Ishikawa (cell line): Measurements from ENCODE around the gene INTS14.

ENCODE experiments used
- CEBPB ChIP-seq: IDR thresholded peaks from 2 replicates; pipeline ENCODE4 v1.6.1; 2012
- CREB1 ChIP-seq: IDR thresholded peaks from 2 replicates; pipeline ENCODE4 v1.6.1; 2012; ENCODE audit warnings: low read depth
- EGR1 ChIP-seq: IDR thresholded peaks from 2 replicates; pipeline ENCODE4 v1.6.1; 2012
- EP300 ChIP-seq: IDR thresholded peaks from 2 replicates; pipeline ENCODE4 v1.6.1; 2012; ENCODE audit warnings: borderline replicate concordance
- FOXM1 ChIP-seq: IDR thresholded peaks from 2 replicates; pipeline ENCODE4 v1.6.1; 2012; ENCODE audit warnings: low read depth, borderline replicate concordance
- NFIC ChIP-seq: IDR thresholded peaks from 2 replicates; pipeline ENCODE4 v1.6.1; 2012
- RAD21 ChIP-seq: IDR thresholded peaks from 2 replicates; pipeline ENCODE4 v1.6.1; 2012; ENCODE audit warnings: low read depth
- TAF1 ChIP-seq: IDR thresholded peaks from 2 replicates; pipeline ENCODE4 v1.6.1; 2012; ENCODE audit warnings: low read depth, mild to moderate bottlenecking
- ZBTB7A ChIP-seq: IDR thresholded peaks from 2 replicates; pipeline ENCODE4 v1.6.1; 2012; ENCODE audit warnings: low read depth
- TF ChIP-seq, protein P1 (sequence below): IDR thresholded peaks from 2 replicates; pipeline ENCODE4 v1.6.1; 2012

DNA sequence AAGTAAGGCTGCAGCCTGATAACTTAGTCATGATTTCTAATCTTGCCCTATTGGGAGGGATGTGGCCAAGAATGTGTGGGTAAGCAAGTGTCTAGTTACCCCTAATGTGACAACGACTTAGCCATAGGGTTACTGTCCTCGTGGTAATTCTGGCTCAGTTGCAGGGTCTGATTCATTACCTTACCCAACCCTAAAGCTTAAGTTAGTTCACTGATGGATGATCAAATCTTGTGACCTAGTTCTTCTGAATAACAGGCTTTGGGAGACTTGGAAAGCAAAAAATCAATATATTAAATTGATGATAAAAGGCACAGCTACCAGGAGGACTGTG lies 1.6 kb upstream of the INTS14 start:
- TF ChIP-seq EP300 (no peak), CREB1 (no peak), NFIC (no peak), FOXM1 (no peak), RAD21 (no peak), TAF1 (no peak), CEBPB (no peak), ZBTB7A (no peak), EGR1 (no peak)
- TF ChIP-seq, protein P1, sequence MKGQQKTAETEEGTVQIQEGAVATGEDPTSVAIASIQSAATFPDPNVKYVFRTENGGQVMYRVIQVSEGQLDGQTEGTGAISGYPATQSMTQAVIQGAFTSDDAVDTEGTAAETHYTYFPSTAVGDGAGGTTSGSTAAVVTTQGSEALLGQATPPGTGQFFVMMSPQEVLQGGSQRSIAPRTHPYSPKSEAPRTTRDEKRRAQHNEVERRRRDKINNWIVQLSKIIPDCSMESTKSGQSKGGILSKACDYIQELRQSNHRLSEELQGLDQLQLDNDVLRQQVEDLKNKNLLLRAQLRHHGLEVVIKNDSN = no peak
